HG02798 (cell line): Measurements from ENCODE around the gene IL17RA.

ENCODE experiments used
- ATAC-seq: cut with Tn5 transposase; IDR thresholded peaks from one replicate; pipeline ENCODE4 v1.9.1; 2021; ENCODE audit warnings: mild to moderate bottlenecking; ENCODE audit not compliant: unreplicated experiment, poor library complexity

Gene IL17RA, protein sequence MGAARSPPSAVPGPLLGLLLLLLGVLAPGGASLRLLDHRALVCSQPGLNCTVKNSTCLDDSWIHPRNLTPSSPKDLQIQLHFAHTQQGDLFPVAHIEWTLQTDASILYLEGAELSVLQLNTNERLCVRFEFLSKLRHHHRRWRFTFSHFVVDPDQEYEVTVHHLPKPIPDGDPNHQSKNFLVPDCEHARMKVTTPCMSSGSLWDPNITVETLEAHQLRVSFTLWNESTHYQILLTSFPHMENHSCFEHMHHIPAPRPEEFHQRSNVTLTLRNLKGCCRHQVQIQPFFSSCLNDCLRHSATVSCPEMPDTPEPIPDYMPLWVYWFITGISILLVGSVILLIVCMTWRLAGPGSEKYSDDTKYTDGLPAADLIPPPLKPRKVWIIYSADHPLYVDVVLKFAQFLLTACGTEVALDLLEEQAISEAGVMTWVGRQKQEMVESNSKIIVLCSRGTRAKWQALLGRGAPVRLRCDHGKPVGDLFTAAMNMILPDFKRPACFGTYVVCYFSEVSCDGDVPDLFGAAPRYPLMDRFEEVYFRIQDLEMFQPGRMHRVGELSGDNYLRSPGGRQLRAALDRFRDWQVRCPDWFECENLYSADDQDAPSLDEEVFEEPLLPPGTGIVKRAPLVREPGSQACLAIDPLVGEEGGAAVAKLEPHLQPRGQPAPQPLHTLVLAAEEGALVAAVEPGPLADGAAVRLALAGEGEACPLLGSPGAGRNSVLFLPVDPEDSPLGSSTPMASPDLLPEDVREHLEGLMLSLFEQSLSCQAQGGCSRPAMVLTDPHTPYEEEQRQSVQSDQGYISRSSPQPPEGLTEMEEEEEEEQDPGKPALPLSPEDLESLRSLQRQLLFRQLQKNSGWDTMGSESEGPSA

GRCh38 chr22:17084554-17085276, at the start of gene IL17RA:
TSS of gene IL17RA (plus strand) at chr22:17085000. CDS start at chr22:17085092, 92 bp downstream.
- ATAC-seq = peak; percentile 95

- no peak for ATAC-seq
Observed at GRCh38 chr22:17035246-17035645, 49.6 kb upstream of the IL17RA start.

GRCh38 chr22:17035976-17036841, 48.6 kb upstream of the IL17RA start:
- peak; percentile 30 for ATAC-seq

DNA sequence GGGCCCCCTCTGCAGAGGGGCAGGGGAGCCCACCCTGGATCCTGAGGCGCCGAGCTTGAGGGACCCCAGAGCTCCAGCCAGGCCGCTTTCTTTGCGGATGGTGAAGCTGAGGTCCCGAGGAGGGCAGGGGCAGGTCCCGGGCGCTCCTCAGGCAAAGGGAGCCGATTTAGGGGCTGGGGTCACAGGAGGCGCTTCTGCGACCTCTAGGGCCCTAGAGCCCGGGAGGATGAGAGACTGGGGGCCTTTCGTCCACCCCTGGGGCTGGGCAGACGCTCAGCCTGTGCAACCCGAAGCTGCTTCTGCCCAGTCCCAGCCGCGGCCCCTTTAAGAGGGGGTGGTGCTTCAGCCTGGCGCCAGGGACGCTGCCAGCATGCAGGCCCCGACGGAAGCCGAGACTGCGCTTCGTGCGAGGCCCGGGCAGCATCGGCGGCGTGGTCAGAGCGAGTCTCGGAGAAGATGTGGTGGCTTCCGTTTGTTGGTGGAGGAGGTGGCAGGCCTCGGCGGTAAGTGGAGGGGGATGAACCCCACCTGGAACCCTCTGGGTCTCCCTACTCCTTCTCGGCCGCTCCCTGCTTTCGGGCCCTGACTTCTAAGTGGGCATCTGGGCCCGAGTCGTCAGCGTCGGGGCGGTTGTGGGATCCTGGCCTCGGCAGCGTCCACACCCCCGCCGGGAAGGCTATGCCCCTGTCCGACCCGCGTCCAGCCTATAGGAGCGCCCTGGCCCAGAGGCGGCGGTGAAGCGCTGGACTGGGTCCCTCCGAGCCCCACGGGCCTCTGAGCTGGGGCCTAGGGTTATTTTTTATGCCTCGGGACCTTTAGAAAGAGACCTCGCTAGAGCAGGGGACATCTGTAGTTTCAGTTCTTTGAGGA, 47.7 kb upstream of the IL17RA start:
- peak; percentile 84 for ATAC-seq

DNA sequence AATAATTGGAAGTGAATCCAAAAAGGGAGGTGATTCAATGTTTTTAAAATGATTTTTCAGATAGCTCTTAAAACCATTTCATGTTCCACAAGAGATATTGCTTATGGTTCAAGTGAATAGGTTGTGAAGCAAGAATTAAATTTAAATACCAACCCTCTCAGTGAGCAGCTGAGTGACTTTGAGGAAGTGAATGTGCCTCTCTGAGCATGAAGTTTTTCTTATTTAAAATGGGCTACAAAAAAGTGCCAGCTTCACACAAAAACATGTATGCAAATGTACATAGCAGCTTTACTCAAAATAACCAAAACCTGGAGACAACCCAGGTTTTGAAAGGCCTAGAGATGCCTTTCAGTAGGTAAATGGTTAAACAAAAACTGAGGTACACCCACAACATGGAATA, 41.3 kb upstream of the IL17RA start:
- ATAC-seq = no peak

GRCh38 chr22:17046566-17047348, 38.0 kb upstream of the IL17RA start:
- no peak for ATAC-seq

DNA sequence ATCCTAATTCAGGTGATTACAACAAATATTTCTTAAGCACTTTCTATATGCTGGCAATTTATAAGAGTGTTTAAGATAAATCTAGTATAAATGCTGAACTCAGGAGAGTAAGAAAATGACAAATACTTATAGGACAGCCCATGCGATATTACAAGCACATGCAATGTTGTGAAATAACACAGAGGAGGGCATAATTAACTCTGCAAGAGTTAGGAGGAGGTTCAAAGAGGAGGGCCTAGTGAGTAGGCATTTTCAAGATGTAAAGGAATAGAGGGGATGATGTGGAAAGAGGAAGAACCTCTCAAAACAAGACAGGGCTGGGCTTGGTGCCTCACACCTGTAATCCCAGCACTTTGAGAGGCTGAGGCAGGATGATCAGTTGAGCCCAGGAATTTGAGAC, 37.1 kb upstream of the IL17RA start:
- no peak for ATAC-seq

GRCh38 chr22:17056058-17056457, 28.7 kb upstream of the IL17RA start:
- no peak for ATAC-seq

DNA sequence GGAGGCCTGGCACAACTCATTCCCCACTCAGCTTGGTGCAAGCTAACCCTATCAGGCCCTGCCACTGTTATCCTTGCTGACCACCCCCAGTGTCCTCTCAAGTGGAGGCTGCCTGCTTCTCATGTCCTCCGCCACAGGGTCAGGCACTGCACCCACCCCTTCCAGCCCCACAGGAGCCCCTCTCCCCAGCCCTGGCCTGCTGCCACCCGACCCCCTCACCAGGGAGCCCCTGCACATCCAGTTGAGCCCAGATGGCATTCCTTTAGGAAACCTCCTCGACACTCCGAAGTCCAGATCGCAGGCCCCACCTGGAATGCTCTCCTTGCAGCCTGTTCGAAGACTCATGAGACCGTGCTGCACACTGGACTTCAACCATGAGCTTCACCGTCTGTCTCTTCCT, 28.0 kb upstream of the IL17RA start:
- no peak for ATAC-seq

GRCh38 chr22:17057959-17058814, 26.6 kb upstream of the IL17RA start:
- peak; percentile 60 for ATAC-seq

DNA sequence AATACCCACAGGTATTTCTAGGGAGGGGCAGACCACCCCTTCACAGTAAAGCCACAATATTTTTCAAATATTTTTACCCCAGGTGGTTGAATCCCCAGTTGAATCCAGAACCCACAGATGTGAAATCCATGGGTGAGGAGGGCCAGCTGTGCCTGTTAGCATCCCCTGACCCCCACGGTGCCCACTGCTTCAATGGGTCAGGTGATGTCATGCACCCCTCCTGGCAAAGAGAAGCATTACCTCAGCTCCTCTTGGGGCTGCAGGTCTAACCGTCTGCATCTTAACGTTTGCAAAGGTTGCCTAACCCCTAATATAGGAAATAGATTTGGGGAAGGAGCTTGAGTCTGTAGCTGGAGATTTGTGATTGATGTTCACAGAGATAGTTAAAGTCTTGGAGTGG, 24.7 kb upstream of the IL17RA start:
- ATAC-seq = no peak

GRCh38 chr22:17063411-17064106, 21.2 kb upstream of the IL17RA start:
- no peak for ATAC-seq

DNA sequence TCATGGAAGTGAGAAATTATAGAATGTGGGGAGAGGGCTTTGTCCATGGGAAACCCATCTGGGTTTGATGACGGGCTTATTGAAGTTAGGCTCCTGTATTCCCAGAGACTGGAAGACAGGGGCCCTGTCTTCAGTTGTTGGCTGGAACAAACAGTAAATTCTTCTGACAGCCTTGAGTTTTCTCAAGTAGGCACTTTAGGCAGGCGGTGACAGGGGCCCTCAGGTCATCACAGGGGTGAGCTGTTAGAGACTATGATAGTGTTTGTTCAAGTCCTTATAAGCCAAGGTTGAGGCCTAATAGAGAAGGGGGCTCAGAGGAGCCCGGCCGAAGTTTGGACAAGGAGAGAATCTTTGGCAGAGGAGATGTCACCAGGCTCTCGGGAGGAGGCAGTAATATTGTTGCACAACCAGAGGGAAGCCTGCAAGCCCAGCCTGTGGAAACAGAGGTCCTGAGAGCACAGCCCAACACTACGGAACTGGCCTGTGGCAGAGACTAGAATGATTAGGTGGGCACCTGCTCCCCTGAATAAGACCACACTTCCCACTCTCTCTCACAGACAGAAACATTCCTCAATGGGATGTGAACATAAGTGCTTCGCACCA, 20.2 kb upstream of the IL17RA start:
- no peak for ATAC-seq

GRCh38 chr22:17065433-17065832, 19.4 kb upstream of the IL17RA start:
- ATAC-seq = no peak

DNA sequence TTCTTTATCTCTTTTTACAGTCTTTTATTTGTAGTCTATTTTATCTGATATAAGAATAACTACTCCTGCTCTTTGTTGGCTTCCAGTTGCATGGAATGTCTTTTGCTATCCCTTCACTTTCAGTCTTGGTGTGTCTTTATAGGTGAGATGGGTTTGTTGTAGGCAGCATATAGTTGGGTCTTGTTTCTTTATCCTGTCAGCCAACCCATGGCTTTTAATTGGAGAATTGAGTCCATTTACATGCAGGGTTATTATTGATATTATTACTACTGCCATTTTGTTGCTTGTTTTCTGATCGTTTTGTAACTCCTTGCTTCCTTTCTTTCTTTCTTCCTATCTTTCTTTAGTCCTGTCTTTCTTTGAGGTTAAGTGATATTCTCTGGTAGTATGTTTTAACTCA, 11.9 kb upstream of the IL17RA start:
- no peak for ATAC-seq

DNA sequence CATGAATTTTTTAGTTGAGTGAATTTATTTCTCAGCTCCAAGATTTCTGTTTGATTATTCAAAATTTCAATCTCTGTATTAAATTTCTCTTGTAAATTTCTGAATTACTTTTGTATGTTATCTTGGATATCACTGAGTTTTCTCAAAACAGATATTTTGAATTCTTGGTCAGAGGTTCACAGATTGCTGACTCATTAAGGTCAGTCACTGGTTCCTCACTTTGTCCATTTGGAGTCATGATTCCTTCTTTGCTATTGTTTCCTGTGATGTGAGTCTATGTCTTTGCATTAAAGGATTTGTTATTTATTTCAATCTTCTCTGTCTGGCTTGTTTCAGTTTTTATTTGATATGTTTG, 10.2 kb upstream of the IL17RA start:
- no peak for ATAC-seq
